Endometrial microvascular endothelial cells (primary cell): ENCODE data around the gene ATP13A3. TPM values are rescaled to one million over a fixed set of nuclear protein-coding genes. Genes with fewer than 3 reads are reported as not detected.
"Not testable (repeated sequence)": the region's sequence is repeated elsewhere in the genome, so short reads cannot be mapped to it uniquely, and the experiment has no call there.

ENCODE experiments used
- in situ Hi-C: cut with HindIII; loops from 2 replicates; pipeline ENCODE4 v1.10.0; 2017; ENCODE audit warnings: low sequenced_read_pairs, low pct_unique_long_range_greater_than_20kb; ENCODE audit errors: inconsistent ontology term
- total RNA-seq: library from RNA; depleted of rRNA; stranded (reverse); fragments of >200 nt; gene quantifications from one replicate; pipeline ENCODE4 v1.2.3, GENCODE V29; 2015; ENCODE audit errors: inconsistent ontology term

ATP13A3 gene
- 251 TPM for total RNA-seq

GRCh38 chr3:194486540-194487288 is at the start of gene ATP13A3:
TSS of gene ATP13A3 (minus strand) at chr3:194487002. CDS start at chr3:194462190, 24,812 bp downstream.
- in situ Hi-C loops, result no loop called here

- in situ Hi-C loops, result not testable (repeated sequence)
Observed at GRCh38 chr3:194535199-194535598, 48.4 kb upstream of the ATP13A3 start.

- in situ Hi-C loops, result no loop called here
Observed at GRCh38 chr3:194534243-194534642, 47.4 kb upstream of the ATP13A3 start.

- in situ Hi-C loops, result no loop called here
Observed at GRCh38 chr3:194532591-194532990, 45.8 kb upstream of the ATP13A3 start.

DNA sequence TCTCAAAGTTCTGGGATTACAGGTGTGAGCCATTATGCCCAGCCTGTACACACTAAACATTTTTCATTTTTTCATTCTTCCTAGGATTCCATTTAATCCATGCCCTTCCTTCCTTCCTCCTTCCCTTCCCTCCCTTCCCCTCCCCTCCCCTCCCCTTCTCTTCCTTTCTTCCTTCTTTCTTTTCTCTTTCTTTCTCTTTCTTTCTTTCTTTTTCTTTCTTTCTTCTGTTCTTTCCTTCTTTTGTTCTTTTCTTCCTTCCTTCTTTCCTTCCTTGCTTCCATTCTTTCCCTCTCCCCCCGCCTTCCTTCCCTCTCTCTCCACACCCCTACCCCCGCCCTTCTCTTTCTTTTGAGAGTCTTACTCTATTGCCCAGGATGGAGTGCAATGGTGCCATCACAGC is 40.9 kb upstream of the ATP13A3 start:
- in situ Hi-C loops, result no loop called here

DNA sequence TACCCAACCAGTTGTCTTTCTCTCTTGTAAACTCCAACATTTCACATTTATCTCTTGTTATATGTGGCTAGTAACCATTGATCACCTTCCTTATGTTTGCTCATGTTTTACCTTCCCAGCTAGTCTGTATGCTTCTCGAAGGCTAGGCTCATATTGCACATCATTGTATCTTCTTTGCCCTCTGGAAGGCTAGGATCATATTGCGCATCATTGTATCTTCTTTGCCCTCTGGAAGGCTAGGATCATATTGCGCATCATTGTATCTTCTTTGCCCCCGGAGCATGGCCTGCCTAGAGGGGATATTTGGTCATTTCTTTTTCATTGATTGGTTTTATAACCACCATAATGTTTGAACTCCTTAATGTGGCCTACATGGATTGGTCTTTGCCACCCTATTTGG is 39.4 kb upstream of the ATP13A3 start:
- in situ Hi-C loops, result no loop called here

GRCh38 chr3:194522579-194523046 is 35.8 kb upstream of the ATP13A3 start:
- in situ Hi-C loops, result no loop called here

DNA sequence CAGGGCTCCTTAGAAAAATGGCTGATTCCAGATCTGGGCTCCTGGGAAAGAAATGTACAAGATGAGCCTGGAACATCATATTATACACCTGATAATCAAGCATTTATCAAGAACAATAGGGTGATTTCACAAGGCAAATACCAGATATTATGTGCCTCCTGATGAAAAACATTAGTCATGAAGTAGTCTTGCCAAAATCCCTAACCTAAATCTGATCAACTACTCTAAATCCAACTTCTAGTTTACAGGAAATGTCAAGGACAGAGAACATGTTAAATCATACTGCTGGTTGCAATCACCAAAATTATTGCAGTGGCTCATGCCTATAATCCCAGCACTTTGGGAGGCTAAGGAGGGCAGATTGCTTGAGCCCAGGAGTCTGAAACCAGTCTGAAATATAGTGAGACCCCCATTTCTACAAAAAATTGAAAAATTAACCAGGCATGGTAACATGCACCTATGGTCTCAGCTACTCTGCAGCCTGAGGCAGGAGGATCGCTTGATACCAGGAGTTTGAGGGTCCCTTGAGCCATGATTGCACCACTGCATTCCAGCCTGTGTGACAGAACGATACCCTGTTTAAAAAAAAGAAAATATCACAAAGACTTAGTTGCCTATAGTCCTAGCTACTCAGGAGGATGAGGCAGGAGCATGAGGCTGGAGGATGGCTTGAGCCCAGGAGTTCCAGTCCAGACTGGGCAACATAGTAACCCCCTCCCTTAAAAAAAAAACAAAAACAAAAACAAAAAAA is 34.9 kb upstream of the ATP13A3 start:
- in situ Hi-C loops, result no loop called here

DNA sequence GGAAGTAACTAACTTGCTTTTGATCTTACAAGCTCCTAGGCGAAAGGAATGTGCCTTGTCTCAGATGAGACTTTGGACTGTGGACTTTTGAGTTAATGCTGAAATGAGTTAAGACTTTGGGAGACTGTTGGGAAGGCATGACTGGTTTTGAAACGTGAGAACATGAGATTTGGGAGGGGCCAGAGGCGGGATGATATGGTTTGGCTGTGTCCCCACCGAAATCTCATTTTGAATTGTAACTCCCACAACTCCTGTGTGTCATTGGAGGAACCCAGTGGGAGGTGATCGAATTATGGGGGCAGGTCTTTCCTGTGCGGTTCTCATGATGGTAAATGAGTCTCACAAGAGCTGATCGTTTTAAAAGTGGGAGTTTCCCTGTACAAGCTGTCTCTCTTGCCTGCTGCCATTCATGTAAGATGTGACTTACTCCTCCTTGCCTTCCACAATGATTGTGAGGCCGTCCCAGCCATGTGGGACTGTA is 33.9 kb upstream of the ATP13A3 start:
- in situ Hi-C loops, result not testable (repeated sequence)

DNA sequence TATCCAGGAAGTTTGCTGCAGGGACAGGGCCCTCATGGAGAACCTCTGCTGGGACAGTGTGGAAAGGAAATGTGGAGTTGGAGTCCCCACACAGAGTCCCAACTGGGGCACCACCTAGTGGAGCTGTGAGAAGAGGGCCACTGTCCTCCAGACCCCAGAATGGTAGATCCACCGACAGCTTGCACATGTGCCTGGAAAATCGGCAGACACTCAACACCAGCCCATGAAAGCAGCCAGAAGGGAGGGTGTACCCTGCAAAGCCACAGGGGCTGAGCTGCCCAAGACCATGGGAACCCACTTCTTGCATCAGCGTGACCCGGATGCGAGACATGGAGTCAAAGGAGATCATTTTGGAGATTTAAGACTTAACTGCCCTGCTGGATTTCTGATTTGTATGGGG is 33.4 kb upstream of the ATP13A3 start:
- in situ Hi-C loops, result not testable (repeated sequence)

GRCh38 chr3:194518652-194519051 is 31.9 kb upstream of the ATP13A3 start:
- in situ Hi-C loops, result no loop called here

DNA sequence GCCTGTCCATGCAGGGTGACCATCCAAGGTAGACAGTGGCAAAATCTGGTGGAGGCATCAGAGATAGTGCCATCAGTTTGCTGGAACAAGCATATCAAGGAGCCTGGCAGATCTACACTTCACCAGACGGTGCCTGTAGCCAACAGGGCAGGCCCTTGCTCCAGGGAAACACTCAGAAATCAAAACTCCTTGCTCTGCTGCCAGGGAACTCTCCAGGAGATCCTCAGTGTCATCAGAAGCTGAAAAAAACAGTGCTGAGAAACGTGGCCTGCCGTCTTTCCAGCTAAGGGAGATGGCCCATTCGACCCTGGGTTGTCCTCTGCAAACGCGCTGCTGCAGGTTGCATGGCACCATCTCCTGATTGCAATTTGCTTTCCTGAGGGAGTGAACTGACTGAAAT is 30.5 kb upstream of the ATP13A3 start:
- in situ Hi-C loops, result no loop called here

GRCh38 chr3:194514626-194515025 is 27.8 kb upstream of the ATP13A3 start:
- in situ Hi-C loops, result no loop called here

GRCh38 chr3:194512895-194513601 is 26.2 kb upstream of the ATP13A3 start:
- in situ Hi-C loops, result no loop called here

DNA sequence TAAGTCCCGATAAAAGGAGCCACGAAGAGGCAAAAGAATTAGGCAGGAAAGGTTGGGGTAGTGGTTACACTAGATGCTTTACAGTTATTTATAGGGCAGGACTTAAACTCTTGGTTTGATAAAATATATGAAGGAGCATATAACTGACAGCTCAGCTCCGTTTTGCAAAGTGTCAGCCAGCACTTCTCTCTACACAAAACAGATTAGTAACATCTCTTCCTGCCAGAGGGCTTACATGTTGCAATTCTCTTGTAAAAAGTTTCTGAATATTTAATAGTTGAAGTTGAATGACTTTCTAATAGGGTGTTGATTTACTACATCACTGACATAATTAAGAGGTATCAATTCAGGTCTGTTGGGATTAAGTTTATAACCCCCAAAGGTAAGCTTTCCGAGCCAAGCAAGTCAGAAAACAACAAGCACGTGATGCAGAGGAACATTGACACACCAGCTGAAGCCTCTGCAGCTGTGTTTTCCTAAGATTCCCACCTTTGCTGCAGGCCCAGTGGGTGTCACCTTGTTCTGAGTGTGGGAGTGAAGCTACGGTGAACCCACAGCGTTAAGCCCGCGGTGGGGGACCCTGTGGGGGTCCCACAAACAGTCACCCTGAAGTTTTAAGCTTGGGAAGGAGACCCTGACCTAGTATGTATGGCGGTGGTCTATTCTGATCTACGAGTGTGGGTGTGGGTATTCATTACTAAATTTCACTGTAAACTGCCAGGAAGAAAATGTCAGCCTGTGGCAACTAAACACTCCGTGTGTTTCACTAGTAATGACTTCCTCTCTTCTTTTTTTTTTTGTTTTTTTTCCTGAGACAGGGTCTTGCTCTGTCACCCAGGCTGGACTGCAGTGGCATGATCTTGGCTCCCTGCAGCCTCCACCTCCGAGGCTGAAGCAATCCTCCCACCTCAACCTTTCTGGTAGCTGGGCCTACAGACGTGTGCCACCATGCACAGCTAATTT is 22.0 kb upstream of the ATP13A3 start:
- in situ Hi-C loops, result no loop called here

DNA sequence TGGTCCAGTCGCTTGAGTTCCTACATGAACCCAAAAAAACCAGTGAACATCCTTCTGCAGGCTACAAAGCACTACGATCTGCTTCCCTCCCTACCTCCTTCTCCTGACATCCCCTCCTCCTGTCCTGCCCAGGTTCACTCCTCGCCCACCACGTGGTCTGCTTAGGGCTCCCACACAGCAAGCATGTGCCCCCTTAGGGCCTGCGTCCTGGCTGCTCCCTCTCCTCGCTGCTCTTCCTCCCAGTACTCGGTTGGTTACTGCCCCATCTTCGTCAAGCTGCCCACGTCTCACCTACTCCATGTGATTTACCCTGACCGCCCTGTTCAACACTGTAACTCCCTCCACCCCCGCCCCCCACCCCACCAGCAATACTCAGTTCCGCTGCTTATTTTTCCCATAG is 20.8 kb upstream of the ATP13A3 start:
- in situ Hi-C loops, result no loop called here

DNA sequence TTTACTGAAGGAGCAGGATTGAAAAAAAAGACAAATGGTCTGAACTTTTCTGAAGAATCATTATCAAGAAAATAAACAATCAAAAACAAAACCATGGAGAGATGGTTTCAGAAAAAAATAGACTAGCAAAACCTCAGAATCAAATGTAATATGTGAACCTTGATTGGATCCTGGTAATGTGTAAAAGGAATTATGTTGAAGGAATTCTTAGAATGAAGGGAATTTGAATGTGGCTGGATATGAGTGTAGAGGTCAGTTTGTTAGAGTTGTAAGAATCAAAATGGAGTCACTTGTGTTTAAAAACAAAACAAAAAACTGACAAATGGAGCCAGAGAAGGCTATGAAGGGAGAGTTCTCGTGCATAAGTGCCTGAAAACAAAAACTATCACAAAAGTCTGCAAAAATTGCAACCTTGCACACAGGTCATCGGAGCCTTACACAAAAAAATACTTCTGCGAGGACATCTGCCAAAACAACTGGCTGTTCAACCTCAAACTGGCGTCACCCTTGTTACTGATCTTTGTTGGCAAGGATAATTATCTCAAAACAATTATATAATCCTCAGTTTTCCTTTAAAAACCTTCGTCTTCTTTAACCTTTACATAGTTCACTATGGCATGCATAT is 19.1 kb upstream of the ATP13A3 start:
- in situ Hi-C loops, result no loop called here

DNA sequence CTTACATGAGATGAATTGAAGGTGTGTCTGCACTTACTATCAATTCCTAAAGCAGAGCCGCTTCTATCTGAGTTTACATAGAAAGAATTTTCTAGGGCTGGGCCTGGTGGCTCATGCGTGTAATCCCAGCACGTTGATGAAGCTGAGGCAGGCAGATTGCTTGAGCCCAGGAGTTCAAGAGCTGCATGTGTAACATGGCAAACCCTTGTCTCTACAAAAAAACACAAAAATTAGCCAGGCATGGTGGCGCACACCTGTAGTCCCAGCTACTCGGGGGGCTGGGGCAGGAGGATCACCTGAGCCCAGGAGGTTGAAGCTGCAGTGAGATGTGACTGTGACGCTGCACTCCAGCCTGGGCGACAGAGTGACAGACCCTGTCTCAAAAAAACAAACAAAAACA is 18.1 kb upstream of the ATP13A3 start:
- in situ Hi-C loops, result no loop called here
